NCI-H2081 (cell line): ENCODE data around the gene TRIM66.
A peak's percentile ranks its signal among the peaks of the same experiment; 100 is the strongest.

Experiments
- DNase-seq, 2 experiments: peaks; one replicate each; lab custom pipeline; 2025; lab: John Stamatoyannopoulos, UW

Gene TRIM66

GRCh38 chr11:8605971-8606563 is 76.4 kb downstream of the TRIM66 start:
- DNase-seq: no peak

GRCh38 chr11:8604078-8604723 is 78.3 kb downstream of the TRIM66 start:
- DNase-seq: no peak

GRCh38 chr11:8603696-8604077 is 78.8 kb downstream of the TRIM66 start:
- DNase-seq: no peak

- no peak for DNase-seq
Measured at GRCh38 chr11:8601376-8602133, 80.9 kb downstream of the TRIM66 start.

- DNase-seq: no peak
Measured at GRCh38 chr11:8598506-8598905, 84.0 kb downstream of the TRIM66 start.

GRCh38 chr11:8597182-8597581 is 85.3 kb downstream of the TRIM66 start:
- DNase-seq: peak in 1 of 2 experiments; percentile 30

GRCh38 chr11:8596504-8597046 is 85.9 kb downstream of the TRIM66 start:
- DNase-seq: no peak

GRCh38 chr11:8593935-8594909 is 88.2 kb downstream of the TRIM66 start, which contains the start of gene STK33:
TSS of gene STK33 (minus strand) at chr11:8594228. CDS start at chr11:8474905, 119,323 bp downstream.
- peak; percentile 79 to 80 for DNase-seq

GRCh38 chr11:8593455-8593854 is 89.0 kb downstream of the TRIM66 start:
- no peak for DNase-seq

GRCh38 chr11:8587915-8588314 is 94.5 kb downstream of the TRIM66 start:
- no peak for DNase-seq

- DNase-seq: no peak
Measured at GRCh38 chr11:8586805-8587204, 95.7 kb downstream of the TRIM66 start.

- DNase-seq: no peak
Measured at GRCh38 chr11:8586184-8586583, 96.3 kb downstream of the TRIM66 start.

GRCh38 chr11:8584511-8584910 is 98.0 kb downstream of the TRIM66 start:
- DNase-seq: peak in 1 of 2 experiments; percentile 14

- DNase-seq: no peak
Measured at GRCh38 chr11:8584082-8584481, 98.4 kb downstream of the TRIM66 start.

GRCh38 chr11:8581300-8581699 is 101.2 kb downstream of the TRIM66 start:
- DNase-seq: no peak

GRCh38 chr11:8577791-8578581 is 104.5 kb downstream of the TRIM66 start:
- no peak for DNase-seq

- no peak for DNase-seq
Measured at GRCh38 chr11:8574798-8575197, 107.7 kb downstream of the TRIM66 start.

GRCh38 chr11:8573777-8574176 is 108.7 kb downstream of the TRIM66 start:
- no peak for DNase-seq

- no peak for DNase-seq
Measured at GRCh38 chr11:8567602-8568198, 114.8 kb downstream of the TRIM66 start.

GRCh38 chr11:8566613-8567210 is 115.8 kb downstream of the TRIM66 start:
- DNase-seq: peak; percentile 25 to 53
